ENCODE data around the gene KLF3.

DNA sequence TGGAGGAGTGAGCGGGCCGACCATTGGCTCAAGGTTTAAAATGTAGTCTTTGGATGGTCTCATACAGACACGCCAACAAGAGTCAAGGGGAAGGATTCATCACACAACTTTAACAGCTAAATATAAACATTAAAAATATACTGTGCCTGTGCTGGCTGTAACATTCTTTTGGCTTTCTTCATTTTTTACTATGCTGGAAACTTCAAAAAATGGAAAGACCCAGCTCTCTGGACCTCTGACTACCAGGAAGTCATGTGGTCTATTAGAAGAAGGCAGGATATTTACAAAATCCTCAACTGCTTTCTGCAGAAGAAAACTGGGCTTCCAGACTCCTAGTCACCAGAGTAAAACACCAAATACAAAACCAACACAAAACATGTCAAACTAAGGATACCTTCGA lies 49.8 kb upstream of the KLF3 start:
- TF ChIP-seq, protein P1, sequence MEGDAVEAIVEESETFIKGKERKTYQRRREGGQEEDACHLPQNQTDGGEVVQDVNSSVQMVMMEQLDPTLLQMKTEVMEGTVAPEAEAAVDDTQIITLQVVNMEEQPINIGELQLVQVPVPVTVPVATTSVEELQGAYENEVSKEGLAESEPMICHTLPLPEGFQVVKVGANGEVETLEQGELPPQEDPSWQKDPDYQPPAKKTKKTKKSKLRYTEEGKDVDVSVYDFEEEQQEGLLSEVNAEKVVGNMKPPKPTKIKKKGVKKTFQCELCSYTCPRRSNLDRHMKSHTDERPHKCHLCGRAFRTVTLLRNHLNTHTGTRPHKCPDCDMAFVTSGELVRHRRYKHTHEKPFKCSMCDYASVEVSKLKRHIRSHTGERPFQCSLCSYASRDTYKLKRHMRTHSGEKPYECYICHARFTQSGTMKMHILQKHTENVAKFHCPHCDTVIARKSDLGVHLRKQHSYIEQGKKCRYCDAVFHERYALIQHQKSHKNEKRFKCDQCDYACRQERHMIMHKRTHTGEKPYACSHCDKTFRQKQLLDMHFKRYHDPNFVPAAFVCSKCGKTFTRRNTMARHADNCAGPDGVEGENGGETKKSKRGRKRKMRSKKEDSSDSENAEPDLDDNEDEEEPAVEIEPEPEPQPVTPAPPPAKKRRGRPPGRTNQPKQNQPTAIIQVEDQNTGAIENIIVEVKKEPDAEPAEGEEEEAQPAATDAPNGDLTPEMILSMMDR (IDR thresholded peaks at IDR 0.05): no peak
- no peak for TF ChIP-seq POLR2A (IDR thresholded peaks at IDR 0.05)
